Epithelial cell of esophagus (primary cell): ENCODE results near the gene KCNJ10.

Experiments
- DNase-seq: peaks from one replicate; pipeline ENCODE4 v3.0.0; 2010; ENCODE audit warnings: low read depth
- H3K4me3 ChIP-seq: 2 replicates; pipeline ENCODE4 v1.5.1; 2011; ENCODE audit warnings: mild to moderate bottlenecking, low read length, control low read depth
- TF ChIP-seq, protein P1 (sequence below): IDR thresholded peaks from 2 replicates; pipeline ENCODE4 v1.5.1; 2011; ENCODE audit warnings: low read depth, mild to moderate bottlenecking, low read length, control low read depth, inconsistent platforms; ENCODE audit not compliant: insufficient read depth; ENCODE audit errors: missing control alignments

Gene KCNJ10

DNA sequence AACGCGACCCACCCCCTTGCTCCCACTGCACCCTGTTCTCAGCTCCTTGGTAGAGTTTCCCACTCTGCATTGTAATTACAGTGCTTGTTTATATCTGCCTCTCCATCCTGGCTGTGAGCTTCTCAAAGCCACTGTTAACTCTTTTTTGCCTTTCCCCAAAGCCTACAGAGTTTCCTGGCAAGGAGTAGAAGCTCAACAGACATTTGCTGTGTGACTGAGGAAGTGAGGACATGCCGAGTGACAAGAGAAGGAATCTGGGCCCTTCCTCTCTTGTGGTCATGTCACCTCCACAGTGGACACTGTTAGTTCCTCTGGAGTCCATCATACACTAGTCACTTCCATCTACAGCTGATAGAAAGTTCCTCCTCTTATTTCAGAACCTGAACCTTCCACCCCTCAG, 34.5 kb upstream of the KCNJ10 start:
- DNase-seq: no peak
- no peak overlapping the region for H3K4me3 ChIP-seq
- TF ChIP-seq, protein P1, sequence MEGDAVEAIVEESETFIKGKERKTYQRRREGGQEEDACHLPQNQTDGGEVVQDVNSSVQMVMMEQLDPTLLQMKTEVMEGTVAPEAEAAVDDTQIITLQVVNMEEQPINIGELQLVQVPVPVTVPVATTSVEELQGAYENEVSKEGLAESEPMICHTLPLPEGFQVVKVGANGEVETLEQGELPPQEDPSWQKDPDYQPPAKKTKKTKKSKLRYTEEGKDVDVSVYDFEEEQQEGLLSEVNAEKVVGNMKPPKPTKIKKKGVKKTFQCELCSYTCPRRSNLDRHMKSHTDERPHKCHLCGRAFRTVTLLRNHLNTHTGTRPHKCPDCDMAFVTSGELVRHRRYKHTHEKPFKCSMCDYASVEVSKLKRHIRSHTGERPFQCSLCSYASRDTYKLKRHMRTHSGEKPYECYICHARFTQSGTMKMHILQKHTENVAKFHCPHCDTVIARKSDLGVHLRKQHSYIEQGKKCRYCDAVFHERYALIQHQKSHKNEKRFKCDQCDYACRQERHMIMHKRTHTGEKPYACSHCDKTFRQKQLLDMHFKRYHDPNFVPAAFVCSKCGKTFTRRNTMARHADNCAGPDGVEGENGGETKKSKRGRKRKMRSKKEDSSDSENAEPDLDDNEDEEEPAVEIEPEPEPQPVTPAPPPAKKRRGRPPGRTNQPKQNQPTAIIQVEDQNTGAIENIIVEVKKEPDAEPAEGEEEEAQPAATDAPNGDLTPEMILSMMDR: no peak

DNA sequence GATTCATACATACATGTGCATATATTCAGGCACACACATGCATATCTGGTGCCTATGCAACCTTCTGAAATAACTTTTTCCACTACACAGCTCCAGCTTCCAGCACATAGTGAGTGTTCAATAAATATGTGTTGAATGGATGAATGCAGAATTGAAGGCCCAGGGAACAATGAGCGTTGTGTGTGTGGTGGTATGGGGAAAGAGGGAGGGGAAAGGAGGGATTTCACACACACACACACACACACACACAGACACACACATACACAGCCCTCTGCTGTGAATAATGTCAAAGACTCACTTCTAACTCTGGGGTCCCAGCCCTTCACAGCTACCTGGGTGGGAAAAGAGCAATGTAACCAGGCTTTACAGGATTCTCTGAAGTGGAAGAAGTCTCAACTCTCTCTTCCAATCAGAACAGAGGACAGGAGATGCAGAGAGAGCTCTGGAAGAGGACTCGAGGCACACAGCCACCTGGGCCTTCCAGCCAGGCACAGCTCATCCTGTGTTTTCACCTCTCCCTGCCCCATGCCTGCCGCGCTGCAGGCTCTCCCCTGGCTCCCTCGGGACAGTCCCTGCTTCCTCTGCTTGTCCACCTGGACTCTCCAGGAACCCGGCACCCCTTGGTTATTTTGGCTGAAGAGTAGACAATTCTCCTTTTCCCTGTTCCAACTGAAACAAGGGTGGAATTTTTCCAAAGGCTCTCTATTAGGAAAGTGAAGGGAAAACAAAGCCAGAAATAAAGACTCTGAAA, 33.9 kb upstream of the KCNJ10 start:
- no peak for DNase-seq
- TF ChIP-seq, protein P1: no peak
- H3K4me3 ChIP-seq: no peak overlapping the region

DNA sequence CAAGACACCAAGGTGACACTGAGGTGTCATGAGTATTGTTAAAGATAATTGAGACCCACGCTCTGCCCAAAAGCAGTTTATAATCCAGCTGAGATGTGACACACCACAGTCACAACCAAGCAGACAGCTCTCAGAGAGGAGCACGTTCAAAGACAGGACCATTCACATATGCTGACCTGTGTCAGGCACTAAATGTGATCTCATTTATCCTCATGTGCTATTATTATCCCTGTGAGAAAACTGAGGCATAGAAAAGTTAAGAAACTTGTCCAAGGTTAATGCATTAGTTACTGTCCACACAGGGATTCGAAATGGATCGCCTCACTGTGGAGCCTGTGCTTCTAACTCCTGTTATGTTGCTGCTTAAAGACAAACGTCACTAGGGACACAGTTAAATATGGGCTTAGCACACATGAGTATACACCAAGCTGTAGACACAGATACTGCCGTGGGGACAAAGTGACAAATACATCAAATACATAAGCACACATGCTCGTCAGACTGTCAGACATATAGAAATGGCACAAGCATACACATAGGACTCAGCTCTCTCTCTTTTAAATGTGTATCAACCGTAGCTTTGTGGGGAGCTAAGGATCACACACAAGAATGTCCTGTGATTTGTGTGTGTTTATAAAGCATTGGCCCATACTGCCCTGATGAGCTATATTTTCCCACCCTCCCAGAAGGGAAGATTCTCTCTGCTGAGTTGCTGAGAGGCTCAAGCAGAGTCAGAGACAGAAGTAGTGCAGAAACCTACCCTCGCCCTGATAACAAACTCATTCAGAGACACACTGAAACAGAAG, 32.0 kb upstream of the KCNJ10 start:
- TF ChIP-seq, protein P1: no peak
- DNase-seq: no peak
- H3K4me3 ChIP-seq: no peak overlapping the region

DNA sequence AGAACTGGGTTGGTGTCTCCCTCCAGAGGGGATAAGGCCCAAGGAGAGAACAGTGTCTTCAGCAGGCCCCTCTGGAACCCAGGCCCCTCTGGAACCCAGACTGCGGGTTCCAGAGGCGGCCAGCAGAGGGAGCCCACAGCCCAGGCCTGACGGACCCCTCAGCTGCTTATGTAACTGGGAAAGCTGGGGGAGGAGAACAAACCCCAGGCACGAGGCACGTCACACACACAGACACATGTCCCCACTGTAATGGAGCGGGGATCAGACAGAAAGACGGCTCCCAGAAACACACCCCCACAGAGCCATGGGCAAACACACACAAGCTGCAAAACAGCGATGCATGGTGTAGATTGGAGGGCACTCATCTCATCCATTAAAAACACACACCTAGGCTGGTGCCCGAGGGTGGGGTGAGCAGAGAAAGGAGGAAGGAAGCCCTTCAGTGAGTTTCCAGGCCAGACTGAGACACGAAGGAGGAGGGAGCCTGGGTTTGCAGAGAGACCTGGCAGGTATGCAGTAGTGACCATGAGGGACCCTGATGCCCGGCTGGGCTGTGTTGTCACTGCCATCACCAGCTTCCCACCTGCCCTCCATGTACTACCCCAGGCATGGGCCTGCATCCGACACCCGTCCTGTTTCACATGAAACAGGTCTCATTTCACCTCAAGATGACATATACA, 31.2 kb upstream of the KCNJ10 start:
- DNase-seq: peak; percentile 70
- TF ChIP-seq, protein P1: peak; percentile 97
- H3K4me3 ChIP-seq: no peak overlapping the region

DNA sequence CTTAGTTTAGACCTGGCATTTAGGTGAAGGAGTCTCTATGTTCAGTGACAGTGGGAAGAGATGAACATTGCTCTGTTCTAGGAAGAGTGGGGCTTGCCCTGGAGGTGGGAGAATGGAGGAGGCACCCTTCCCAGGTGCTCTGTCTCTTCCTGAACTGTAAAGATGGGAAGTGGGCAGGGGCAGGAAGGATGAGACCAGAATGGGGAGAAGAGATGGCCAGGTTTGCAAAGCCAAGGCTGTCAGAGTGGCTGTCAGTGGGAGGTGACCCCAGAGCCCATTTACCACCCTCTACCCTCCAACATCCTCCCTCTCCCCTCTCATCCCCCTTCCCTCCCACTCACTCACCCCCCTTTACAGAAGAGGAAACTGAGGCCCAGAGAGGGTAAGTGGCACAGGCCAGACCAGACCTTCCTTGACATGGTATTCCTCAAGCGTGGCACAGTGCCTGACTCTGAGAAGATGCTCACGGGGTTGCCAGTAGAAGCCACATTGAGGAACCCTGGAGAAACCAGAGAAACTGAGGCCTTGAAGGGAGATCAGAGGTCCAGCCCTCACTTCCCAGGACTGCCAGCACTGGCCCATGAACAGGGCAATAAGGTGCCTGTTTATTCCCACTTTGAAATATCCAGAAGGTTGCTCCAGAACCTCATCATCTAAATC, 29.9 kb upstream of the KCNJ10 start:
- no peak overlapping the region for H3K4me3 ChIP-seq
- DNase-seq: no peak
- TF ChIP-seq, protein P1: no peak

DNA sequence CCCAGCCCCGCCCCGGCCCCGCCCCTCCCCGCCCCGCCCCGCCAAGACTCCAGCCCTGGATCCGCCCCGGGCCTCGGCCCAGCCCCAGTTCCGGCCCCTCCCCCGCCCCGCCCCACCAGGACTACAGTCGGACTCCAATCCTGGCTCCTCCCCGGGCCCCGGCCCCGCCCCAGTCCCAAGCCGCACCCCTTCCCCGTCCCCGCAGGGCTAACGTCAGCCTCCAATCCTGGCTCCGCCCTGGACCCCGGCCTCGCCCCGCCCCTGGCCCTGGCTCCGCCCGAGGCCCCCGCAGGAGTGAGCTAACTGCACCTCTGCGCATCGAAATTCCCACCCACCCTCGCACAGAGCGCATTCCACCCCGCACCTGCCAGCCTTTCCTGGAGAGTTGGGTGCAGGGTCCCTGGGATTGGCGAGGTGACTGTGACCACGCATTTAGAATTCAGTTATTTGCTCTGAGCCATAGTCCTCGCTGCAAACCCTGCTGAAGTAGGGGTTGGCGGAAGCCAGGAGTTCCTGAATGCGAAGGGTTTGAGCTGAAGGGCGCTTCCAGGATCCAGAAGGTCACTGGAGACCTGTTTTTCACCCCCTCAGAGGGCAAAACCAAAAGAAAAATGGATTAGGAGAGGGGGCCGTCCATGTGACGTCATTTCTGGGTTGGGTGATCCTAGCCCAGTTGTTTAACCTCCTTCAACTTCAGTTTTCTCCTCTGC, 29.0 kb upstream of the KCNJ10 start:
- H3K4me3 ChIP-seq: peak overlapping the region; percentile 45
- TF ChIP-seq, protein P1: no peak
- peak; percentile 95 for DNase-seq
